Right kidney (tissue), 1 donor: Measurements from ENCODE around the gene TERT.

Experiments used
- DNase-seq: peaks from one replicate; pipeline ENCODE4 v3.0.0-alpha.2; 2016

The TERT gene

GRCh38 chr5:1259806-1260480 is 34.9 kb downstream of the TERT start:
- no peak for DNase-seq

- DNase-seq = no peak
These were observed 37.0 kb downstream of the TERT start for GRCh38 chr5:1257841-1258240.

DNA sequence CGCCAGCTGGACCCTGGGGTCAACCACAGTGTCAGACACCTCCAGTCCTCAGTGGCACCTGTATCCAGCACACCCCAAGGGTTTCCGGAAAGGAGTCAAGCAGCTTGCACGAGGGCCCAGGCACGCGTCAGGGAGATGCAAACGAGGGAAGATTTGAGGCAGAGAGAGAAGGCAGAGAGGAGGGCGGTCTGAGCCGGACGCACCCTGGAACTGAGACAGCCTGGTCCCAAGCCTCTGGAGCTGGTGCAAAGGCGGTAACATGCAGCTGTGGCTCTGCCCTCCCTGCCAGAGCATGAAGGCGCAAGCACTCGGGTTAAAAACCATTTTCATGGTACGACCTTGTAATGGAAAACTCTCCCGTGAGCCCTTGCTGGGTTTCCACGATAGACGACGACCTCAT is 37.5 kb downstream of the TERT start:
- DNase-seq = no peak

- no peak for DNase-seq
These were observed 38.1 kb downstream of the TERT start for GRCh38 chr5:1256776-1257175.

DNA sequence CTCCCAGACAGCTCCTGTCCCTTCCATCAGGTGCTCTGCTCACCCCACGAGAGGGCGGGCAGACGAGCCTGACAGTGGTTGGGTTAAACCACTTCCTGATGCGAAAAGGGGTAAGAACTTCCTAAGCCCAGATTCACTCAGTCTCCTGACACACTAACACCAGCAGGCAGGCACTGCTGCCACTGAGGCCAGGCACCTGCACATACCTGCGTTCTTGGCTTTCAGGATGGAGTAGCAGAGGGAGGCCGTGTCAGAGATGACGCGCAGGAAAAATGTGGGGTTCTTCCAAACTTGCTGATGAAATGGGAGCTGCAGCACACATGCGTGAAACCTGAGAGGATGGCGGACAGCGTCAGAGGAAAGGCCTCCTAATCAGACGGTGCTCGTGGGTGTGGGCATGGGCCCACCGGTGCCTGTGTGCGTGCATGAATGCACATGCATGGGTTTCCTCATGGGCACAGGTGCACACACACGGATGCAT is 39.7 kb downstream of the TERT start:
- DNase-seq = no peak

- no peak for DNase-seq
These were observed 40.7 kb downstream of the TERT start for GRCh38 chr5:1254196-1254595.

GRCh38 chr5:1253456-1254105 is 41.3 kb downstream of the TERT start:
- DNase-seq = no peak

DNA sequence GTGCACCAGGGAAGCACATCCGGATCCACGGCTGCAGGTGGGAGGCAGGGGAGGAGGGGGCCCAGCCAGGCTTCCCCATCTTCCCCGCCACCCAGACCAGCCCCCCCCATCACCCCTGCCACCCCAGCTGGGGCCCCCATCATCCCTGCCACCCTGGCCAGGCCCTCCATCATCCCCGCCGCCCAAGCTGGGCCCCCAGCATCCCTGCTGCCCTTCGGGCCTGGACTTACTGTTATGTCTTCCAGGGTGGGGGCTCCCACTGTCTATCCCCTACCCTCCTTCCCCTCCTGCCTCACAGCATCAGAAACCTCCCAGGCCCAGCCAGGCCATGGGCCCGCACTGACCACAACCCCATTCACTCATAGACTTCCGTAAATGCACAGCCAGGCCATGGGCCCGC is 42.2 kb downstream of the TERT start:
- DNase-seq = no peak

GRCh38 chr5:1251678-1252580 is 42.9 kb downstream of the TERT start:
- DNase-seq = no peak

DNA sequence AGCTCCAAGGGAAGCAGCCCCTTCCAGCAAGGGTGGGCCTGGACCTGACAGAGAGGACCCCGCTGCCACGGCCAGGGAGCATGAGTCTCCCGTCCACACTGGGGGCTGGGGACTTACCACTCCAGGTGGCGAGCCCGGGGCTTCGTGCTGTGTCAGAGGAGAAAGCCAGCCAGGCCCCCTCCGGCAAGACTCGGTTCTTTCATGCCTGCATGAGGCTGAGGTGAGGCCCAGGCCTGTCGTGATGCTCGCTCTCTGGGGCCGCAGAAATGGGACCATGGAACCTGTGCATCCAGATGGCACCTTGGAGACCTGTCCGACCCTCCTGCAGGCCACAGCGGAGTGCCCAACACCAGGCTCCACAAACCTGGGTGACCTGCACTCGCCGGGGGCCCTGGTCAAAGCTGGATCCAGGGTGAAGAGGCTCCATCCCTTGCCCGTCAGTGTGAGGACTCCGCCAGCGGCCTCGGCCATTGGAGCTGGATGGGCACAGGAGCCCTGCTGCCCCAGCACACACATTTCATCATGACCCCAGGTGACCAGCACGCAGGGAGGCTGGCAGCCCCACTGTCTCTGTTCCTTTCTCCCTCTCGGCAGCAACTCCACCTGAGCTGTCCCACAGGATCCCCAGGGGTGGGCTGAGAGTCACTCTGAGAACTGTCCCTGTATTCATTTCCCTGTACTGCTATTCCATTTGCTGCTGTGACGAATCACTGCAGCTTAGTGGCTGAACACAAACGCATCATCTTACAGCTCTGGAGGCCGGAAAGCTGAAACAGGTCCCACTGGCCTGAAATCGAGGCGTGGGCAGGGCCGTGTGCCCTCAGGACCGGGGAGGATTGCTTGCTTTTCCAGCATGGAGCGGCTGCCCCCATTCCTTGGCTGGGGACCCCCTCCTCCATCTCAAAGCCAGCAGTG is 45.2 kb downstream of the TERT start:
- DNase-seq = no peak

GRCh38 chr5:1247811-1248210 is 47.1 kb downstream of the TERT start:
- DNase-seq = no peak

GRCh38 chr5:1246711-1247431 is 48.0 kb downstream of the TERT start:
- DNase-seq = peak; percentile 78

DNA sequence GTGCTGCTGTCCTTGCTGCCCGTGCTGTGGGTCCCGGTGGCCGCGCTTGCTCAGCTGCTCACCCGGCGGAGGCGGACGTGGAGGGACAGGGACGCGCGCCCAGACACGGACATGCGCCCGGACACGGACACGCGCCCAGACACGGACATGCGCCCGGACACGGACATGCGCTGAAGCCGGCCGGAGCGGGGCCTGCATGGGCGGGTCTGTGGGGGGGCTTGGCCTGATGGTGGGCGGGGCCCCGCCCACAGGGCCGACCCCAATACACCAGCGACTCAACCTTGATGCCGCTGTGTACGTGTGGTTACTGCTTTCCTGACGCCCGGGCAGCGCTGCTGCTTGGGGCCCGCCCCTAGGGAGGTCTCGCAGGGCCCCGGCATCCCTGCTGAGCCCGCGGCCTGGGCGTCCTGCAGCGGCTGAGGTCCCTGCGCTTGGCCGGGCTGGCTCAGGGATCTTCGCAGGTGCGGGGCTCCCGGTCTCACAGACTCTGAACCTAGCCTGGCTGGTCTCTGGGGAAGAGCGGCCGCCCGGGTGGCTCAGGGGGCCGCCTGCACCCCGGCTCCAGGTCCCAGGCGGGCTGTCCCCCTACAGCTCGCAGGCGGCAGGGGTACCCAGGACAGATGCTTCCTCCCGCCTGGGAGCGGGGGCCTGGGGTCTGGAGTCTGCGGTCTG is 48.8 kb downstream of the TERT start:
- DNase-seq = no peak

DNA sequence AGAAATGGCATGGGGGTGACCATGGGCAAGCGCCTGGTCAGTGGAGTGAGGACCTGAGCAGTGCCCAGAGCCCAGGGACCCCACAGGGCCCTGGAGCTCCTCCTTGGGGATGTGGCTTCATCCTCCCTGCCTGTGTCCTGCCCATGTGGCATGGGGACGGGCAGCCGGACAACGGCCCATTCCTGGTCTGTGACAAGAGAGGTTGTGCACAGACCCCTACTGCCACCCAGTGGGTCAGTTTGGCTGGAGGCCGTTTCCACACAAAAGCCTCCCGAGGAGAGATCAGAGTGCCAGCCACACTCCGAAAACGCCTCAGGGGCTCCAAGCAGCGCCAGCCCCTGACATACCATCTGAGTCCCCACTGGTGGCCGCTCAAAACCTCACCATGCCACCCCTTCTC is 49.9 kb downstream of the TERT start:
- no peak for DNase-seq

GRCh38 chr5:1244255-1244654 is 50.6 kb downstream of the TERT start:
- no peak for DNase-seq

- DNase-seq = no peak
These were observed 51.3 kb downstream of the TERT start for GRCh38 chr5:1243487-1244130.

DNA sequence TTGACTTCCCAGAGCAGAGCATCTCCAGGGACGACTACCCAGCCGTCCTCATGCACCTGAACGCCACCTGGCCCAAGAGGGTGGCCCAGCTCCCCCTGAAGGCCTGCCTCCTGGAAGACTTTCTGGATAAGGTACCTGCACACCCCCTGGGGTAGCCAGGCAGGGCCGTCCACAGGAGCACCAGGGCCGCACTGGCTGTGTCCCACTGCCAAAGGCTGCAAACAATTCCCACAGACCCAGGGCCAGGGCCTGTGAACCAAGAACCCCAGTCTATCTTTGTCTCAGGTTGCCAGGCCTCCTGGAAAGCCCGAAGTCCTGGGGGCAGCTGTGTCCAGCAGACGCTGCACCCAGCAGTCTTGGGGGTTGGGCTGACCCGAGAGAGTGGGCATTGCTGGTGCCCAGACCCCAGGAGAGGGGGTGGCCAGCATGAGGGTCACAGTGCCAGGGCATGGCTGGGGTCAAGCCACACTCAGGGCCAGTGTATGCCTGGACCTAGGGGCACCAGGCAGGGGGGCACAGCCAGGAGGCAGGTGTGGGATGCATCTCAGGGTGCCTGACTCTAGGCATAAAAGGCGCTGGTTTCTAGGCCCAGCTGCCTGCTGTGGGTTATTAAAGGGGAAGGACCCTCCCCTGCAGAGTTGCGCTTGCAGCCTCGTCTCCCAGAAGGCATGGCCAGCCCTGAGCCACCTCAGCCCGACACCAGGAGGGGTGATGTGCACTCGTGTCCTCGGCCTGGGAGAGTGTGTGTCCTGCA is 52.0 kb downstream of the TERT start:
- DNase-seq = no peak

DNA sequence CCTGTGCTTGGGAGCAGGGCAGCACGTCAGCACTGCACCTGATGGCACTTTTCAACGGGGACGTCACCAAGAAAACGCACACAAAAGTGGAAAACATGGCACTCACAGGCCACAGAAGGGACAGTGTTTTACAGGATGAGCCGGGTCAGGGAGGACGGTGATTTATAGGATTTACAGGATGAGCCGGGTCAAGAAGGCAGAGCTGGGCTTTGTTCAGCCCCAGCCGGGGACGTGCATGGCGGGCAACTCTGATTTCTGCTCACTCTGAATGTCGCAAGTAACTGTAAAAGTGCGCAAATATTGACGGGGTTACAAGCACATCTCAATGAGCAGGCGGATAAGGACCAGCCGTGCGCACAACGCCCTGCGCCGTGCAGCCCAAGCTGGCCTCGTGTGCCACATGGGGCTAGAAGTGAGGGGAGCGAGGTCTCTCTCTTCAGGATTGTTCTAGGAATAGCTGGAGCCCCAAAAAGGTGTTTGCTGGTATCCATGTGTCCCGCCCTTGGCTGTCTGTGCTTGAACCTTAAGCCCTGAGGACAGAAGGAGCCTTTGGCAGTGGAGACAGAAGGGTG is 53.3 kb downstream of the TERT start:
- no peak for DNase-seq
